ENCODE results near the gene WDR90. TPM values are rescaled to one million over a fixed set of nuclear protein-coding genes. Genes with fewer than 3 reads are reported as not detected.
A peak's percentile ranks its signal among the peaks of the same experiment; 100 is the strongest.

The WDR90 gene
- total and polyA plus RNA-seq, 2 of the 13 experiments (the other 11 are each of a cell fraction or from before 2014, with no cell fraction given), result 14.9 to 28.9 TPM

DNA sequence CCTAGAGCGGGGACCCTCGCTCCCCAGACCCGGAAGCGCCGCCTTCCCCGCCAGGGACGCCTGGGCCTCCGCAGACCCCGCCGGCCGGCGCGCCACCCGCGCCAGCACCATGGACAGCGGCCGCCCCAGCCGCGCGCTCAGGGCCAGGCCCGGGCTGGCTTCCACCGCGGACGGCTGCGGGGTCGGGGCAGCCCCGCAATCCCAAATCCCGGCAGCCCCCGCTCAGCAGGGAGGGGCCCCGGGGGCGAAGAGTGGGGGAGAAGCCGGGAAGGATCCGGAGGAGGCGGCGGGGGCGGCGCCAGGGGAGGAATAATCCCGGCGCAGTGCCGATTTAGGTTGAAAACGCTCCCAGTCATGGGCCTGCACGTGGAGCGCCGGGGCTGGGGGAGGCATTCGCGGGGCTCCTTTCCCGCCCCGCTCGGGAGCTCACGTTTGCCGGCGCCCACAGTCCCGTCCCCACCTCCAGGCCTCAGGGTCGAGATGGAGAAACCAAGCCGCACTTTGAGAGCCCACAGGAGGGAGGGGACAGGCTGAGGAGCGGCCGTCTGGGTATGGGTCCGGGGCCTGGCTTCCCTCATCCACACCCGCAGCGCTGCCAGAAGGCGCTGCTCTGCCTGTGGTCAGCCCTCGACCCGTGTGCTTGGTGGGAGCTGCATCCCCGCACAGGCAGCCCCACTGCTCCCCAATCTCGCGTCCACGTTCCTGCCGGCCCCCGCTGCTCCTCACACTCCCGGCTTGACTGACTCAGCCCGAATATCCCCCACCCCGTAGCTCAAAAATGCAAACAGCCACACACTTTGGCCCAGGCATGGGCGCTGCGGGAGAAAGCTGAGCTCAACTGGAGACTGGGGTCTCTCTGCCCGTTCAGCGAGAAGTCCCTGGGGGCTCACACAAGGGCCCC lies 51.8 kb downstream of the WDR90 start (continued):
- TF ChIP-seq, protein P1, sequence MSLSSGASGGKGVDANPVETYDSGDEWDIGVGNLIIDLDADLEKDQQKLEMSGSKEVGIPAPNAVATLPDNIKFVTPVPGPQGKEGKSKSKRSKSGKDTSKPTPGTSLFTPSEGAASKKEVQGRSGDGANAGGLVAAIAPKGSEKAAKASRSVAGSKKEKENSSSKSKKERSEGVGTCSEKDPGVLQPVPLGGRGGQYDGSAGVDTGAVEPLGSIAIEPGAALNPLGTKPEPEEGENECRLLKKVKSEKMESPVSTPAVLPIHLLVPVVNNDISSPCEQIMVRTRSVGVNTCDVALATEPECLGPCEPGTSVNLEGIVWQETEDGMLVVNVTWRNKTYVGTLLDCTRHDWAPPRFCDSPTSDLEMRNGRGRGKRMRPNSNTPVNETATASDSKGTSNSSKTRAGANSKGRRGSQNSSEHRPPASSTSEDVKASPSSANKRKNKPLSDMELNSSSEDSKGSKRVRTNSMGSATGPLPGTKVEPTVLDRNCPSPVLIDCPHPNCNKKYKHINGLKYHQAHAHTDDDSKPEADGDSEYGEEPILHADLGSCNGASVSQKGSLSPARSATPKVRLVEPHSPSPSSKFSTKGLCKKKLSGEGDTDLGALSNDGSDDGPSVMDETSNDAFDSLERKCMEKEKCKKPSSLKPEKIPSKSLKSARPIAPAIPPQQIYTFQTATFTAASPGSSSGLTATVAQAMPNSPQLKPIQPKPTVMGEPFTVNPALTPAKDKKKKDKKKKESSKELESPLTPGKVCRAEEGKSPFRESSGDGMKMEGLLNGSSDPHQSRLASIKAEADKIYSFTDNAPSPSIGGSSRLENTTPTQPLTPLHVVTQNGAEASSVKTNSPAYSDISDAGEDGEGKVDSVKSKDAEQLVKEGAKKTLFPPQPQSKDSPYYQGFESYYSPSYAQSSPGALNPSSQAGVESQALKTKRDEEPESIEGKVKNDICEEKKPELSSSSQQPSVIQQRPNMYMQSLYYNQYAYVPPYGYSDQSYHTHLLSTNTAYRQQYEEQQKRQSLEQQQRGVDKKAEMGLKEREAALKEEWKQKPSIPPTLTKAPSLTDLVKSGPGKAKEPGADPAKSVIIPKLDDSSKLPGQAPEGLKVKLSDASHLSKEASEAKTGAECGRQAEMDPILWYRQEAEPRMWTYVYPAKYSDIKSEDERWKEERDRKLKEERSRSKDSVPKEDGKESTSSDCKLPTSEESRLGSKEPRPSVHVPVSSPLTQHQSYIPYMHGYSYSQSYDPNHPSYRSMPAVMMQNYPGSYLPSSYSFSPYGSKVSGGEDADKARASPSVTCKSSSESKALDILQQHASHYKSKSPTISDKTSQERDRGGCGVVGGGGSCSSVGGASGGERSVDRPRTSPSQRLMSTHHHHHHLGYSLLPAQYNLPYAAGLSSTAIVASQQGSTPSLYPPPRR (CRISPR knock-in tag; IDR thresholded peaks at IDR 0.05; ENCODE audit: borderline replicate concordance), result no peak
- TF ChIP-seq ZNF451 (CRISPR knock-in tag; IDR thresholded peaks at IDR 0.05) (no peak), KLF16 (CRISPR knock-in tag; IDR thresholded peaks at IDR 0.05) (peak in 1 of 2 experiments; percentile 75; a peak in 2 of 4 replicates), ZNF20 (CRISPR knock-in tag; IDR thresholded peaks at IDR 0.05) (no peak), SKI (IDR thresholded peaks at IDR 0.05; ENCODE audit: partially characterized antibody) (no peak), DPF2 (CRISPR knock-in tag; IDR thresholded peaks at IDR 0.05; ENCODE audit: borderline replicate concordance, low read depth) (no peak), MEF2D (CRISPR knock-in tag; IDR thresholded peaks at IDR 0.05) (no peak), MAFF (IDR thresholded peaks at IDR 0.05; ENCODE audit: low read depth, low read length) (no peak), ZNF550 (CRISPR knock-in tag; IDR thresholded peaks at IDR 0.05; ENCODE audit: borderline replicate concordance) (no peak), CHCHD3 (CRISPR knock-in tag; IDR thresholded peaks at IDR 0.05) (peak; percentile 73; the same call in 1 of the 2 replicates), SMAD3 (CRISPR knock-in tag; IDR thresholded peaks at IDR 0.05) (no peak), ZNF317 (CRISPR knock-in tag; IDR thresholded peaks at IDR 0.05) (no peak), THYN1 (CRISPR knock-in tag; IDR thresholded peaks at IDR 0.05; ENCODE audit: borderline replicate concordance, low read depth) (no peak), KDM5B (CRISPR knock-in tag; IDR thresholded peaks at IDR 0.05; ENCODE audit: borderline replicate concordance) (peak; percentile 52; the same call in 1 of the 2 replicates)
- TF ChIP-seq, protein P2, sequence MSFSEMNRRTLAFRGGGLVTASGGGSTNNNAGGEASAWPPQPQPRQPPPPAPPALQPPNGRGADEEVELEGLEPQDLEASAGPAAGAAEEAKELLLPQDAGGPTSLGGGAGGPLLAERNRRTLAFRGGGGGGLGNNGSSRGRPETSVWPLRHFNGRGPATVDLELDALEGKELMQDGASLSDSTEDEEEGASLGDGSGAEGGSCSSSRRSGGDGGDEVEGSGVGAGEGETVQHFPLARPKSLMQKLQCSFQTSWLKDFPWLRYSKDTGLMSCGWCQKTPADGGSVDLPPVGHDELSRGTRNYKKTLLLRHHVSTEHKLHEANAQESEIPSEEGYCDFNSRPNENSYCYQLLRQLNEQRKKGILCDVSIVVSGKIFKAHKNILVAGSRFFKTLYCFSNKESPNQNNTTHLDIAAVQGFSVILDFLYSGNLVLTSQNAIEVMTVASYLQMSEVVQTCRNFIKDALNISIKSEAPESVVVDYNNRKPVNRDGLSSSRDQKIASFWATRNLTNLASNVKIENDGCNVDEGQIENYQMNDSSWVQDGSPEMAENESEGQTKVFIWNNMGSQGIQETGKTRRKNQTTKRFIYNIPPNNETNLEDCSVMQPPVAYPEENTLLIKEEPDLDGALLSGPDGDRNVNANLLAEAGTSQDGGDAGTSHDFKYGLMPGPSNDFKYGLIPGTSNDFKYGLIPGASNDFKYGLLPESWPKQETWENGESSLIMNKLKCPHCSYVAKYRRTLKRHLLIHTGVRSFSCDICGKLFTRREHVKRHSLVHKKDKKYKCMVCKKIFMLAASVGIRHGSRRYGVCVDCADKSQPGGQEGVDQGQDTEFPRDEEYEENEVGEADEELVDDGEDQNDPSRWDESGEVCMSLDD (CRISPR knock-in tag; IDR thresholded peaks at IDR 0.05; ENCODE audit: borderline replicate concordance), result 0 out of 2 replicates have a peak, but pooled peaks have one; percentile 40
- TF ChIP-seq, protein P3, sequence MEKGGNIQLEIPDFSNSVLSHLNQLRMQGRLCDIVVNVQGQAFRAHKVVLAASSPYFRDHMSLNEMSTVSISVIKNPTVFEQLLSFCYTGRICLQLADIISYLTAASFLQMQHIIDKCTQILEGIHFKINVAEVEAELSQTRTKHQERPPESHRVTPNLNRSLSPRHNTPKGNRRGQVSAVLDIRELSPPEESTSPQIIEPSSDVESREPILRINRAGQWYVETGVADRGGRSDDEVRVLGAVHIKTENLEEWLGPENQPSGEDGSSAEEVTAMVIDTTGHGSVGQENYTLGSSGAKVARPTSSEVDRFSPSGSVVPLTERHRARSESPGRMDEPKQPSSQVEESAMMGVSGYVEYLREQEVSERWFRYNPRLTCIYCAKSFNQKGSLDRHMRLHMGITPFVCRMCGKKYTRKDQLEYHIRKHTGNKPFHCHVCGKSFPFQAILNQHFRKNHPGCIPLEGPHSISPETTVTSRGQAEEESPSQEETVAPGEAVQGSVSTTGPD (CRISPR knock-in tag; IDR thresholded peaks at IDR 0.05), result no peak
- TF ChIP-seq, protein P4, sequence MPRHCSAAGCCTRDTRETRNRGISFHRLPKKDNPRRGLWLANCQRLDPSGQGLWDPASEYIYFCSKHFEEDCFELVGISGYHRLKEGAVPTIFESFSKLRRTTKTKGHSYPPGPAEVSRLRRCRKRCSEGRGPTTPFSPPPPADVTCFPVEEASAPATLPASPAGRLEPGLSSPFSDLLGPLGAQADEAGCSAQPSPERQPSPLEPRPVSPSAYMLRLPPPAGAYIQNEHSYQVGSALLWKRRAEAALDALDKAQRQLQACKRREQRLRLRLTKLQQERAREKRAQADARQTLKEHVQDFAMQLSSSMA (CRISPR knock-in tag; IDR thresholded peaks at IDR 0.05), result no peak
